NCI-H524 treated with DMSO at 0.1 percent for 48 hours (cell line): ENCODE data around the gene SCN10A.

ENCODE experiments used
- DNase-seq: peaks from one replicate; lab custom pipeline; 2025; lab: John Stamatoyannopoulos, UW

SCN10A gene

GRCh38 chr3:38816026-38816425 is at the start of gene SCN10A:
Gene SCN10A (minus strand): TSS chr3:38816217. CDS start chr3:38794010, 22,207 bp downstream.
- DNase-seq: no peak

GRCh38 chr3:38853011-38853410 is 37.0 kb upstream of the SCN10A start:
- DNase-seq: no peak

- DNase-seq: no peak
Observed at GRCh38 chr3:38843898-38844297, 27.9 kb upstream of the SCN10A start.

GRCh38 chr3:38842266-38842965 is 26.4 kb upstream of the SCN10A start:
- DNase-seq: no peak

- no peak for DNase-seq
Observed at GRCh38 chr3:38840987-38841386, 25.0 kb upstream of the SCN10A start.

GRCh38 chr3:38837358-38837757 is 21.3 kb upstream of the SCN10A start:
- DNase-seq: no peak

GRCh38 chr3:38836561-38836960 is 20.5 kb upstream of the SCN10A start:
- DNase-seq: no peak

GRCh38 chr3:38835939-38836338 is 19.9 kb upstream of the SCN10A start:
- DNase-seq: no peak

- DNase-seq: no peak
Observed at GRCh38 chr3:38834717-38835116, 18.7 kb upstream of the SCN10A start.

- DNase-seq: no peak
Observed at GRCh38 chr3:38834110-38834509, 18.1 kb upstream of the SCN10A start.

- DNase-seq: no peak
Observed at GRCh38 chr3:38829404-38829803, 13.4 kb upstream of the SCN10A start.

GRCh38 chr3:38828681-38829080 is 12.7 kb upstream of the SCN10A start:
- DNase-seq: no peak

GRCh38 chr3:38827791-38828190 is 11.8 kb upstream of the SCN10A start:
- DNase-seq: no peak

- no peak for DNase-seq
Observed at GRCh38 chr3:38826001-38826400, 10.0 kb upstream of the SCN10A start.

GRCh38 chr3:38824349-38824748 is 8.3 kb upstream of the SCN10A start:
- DNase-seq: no peak

- DNase-seq: no peak
Observed at GRCh38 chr3:38823722-38824121, 7.7 kb upstream of the SCN10A start.

- no peak for DNase-seq
Observed at GRCh38 chr3:38823186-38823585, 7.2 kb upstream of the SCN10A start.

- no peak for DNase-seq
Observed at GRCh38 chr3:38811822-38812221, 4.2 kb downstream of the SCN10A start.

GRCh38 chr3:38805765-38806386 is 10.1 kb downstream of the SCN10A start:
- no peak for DNase-seq

- DNase-seq: no peak
Observed at GRCh38 chr3:38805004-38805403, 11.0 kb downstream of the SCN10A start.

GRCh38 chr3:38800511-38800910 is 15.5 kb downstream of the SCN10A start:
- no peak for DNase-seq

GRCh38 chr3:38793721-38794120 is 22.3 kb downstream of the SCN10A start:
- no peak for DNase-seq

- DNase-seq: no peak
Observed at GRCh38 chr3:38792983-38793382, 23.0 kb downstream of the SCN10A start.

GRCh38 chr3:38782148-38782547 is 33.9 kb downstream of the SCN10A start:
- DNase-seq: no peak
